ENCODE measurements around the gene BCL2L11. TPM values are rescaled to one million over a fixed set of nuclear protein-coding genes. Genes with fewer than 3 reads are reported as not detected.

Gene BCL2L11
- total and polyA plus RNA-seq, 9 donors: 11.6 to 34.7 (median 20.2) TPM

DNA sequence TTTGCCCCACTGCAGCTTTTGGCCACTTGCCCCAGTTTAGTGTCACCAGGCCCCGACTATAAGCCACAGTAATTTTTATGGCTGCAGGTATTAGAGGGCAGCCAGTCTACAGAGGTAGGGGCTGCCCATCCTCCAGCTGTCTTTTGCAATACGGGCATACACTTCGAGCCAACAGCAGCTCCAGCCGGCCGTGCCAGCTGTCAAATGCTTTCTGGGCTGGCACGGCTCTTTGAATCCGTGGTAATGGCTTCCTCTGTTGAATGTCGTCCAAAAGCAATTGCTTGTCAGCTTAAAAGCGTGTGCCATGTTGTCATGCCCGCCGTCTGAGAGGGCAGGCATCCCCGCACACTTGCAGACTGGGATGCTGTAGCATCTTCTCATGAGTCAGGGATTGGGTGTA lies 41.3 kb downstream of the BCL2L11 start:
- 81 to 98% (median 91%) methylated on average over 12 of the region's 12 CpGs for WGBS, 3 donors
- intact Hi-C loops (cut with DNase I): no loop called here
- Histone ChIP-seq H3K27ac (no peak overlapping the region), H3K4me3 (no peak overlapping the region), H3K27me3 (no peaks in the 10 kb centered on the region), H3K36me3 (no peaks in the 10 kb centered on the region), H3K9me3 (no peaks in the 10 kb centered on the region), H3K4me1 (ENCODE audit: insufficient read depth) (no peaks in the 10 kb centered on the region)
- TF ChIP-seq, protein P1, sequence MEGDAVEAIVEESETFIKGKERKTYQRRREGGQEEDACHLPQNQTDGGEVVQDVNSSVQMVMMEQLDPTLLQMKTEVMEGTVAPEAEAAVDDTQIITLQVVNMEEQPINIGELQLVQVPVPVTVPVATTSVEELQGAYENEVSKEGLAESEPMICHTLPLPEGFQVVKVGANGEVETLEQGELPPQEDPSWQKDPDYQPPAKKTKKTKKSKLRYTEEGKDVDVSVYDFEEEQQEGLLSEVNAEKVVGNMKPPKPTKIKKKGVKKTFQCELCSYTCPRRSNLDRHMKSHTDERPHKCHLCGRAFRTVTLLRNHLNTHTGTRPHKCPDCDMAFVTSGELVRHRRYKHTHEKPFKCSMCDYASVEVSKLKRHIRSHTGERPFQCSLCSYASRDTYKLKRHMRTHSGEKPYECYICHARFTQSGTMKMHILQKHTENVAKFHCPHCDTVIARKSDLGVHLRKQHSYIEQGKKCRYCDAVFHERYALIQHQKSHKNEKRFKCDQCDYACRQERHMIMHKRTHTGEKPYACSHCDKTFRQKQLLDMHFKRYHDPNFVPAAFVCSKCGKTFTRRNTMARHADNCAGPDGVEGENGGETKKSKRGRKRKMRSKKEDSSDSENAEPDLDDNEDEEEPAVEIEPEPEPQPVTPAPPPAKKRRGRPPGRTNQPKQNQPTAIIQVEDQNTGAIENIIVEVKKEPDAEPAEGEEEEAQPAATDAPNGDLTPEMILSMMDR (IDR thresholded peaks at IDR 0.05): no peak
- no peak for TF ChIP-seq EP300 (IDR thresholded peaks at IDR 0.05)
- no peak for TF ChIP-seq POLR2A (IDR thresholded peaks at IDR 0.05)
- no peak for DNase-seq

DNA sequence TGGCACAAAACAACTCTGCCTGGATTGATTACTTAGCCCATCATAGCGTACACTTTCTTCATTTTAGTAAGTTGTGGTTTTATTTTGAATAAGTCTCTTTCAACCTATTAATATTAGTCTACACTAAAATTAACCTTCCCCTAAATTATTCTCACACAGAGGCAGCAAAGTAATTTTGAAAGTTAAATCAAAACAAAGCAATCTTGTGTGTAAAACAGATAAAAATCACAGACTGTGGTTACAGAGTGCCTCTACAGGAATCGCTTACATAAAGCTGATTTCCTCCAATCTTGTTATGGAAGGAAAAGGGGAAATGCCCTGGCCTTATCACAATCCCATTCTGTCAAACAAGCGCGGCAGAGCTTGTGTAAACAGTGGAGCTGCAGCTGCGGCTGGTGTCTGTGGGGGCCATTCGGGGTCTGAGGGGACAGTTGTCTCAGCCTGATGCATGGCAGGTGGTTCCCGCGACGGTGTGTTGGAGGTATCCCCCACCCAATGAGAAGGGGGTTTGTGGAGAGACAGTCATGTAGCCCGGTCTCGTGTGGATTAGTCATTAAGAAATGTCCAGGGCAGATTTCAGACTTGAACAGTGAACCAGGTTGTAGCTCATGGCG lies 42.1 kb downstream of the BCL2L11 start:
- Histone ChIP-seq H3K36me3 (no peaks in the 10 kb centered on the region), H3K27ac (no peak overlapping the region), H3K27me3 (no peaks in the 10 kb centered on the region), H3K4me1 (ENCODE audit: insufficient read depth) (no peaks in the 10 kb centered on the region), H3K9me3 (no peaks in the 10 kb centered on the region), H3K4me3 (no peak overlapping the region)
- DNase-seq: no peak
- TF ChIP-seq, protein P1 (IDR thresholded peaks at IDR 0.05): no peak
- TF ChIP-seq EP300 (IDR thresholded peaks at IDR 0.05): no peak
- no peak for TF ChIP-seq POLR2A (IDR thresholded peaks at IDR 0.05)
- intact Hi-C loops (cut with DNase I): no loop called here
- WGBS, 3 donors: 57 to 76% (median 74%) methylated on average over 12 of the region's 12 CpGs

DNA sequence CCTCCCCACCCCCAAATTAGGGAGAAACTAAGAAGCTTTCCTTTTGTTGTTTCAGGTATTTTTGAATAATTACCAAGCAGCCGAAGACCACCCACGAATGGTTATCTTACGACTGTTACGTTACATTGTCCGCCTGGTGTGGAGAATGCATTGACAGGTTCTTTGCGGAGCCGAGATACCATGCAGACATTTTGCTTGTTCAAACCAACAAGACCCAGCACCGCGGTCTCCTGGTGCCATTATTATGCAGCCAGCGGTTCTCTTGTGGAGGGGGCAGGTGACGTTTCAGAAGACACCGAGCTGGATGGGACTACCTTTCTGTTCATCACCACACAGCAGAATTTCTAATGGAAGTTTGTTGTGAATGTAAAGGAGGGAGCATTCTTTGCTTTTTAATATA lies 43.4 kb downstream of the BCL2L11 start:
- Histone ChIP-seq H3K4me1 (ENCODE audit: insufficient read depth) (no peaks in the 10 kb centered on the region), H3K27ac (no peak overlapping the region), H3K36me3 (no peaks in the 10 kb centered on the region), H3K27me3 (no peaks in the 10 kb centered on the region), H3K4me3 (no peak overlapping the region), H3K9me3 (no peaks in the 10 kb centered on the region)
- intact Hi-C loops (cut with DNase I): no loop called here
- TF ChIP-seq, protein P1 (IDR thresholded peaks at IDR 0.05): no peak
- TF ChIP-seq POLR2A (IDR thresholded peaks at IDR 0.05) (no peak), EP300 (IDR thresholded peaks at IDR 0.05) (no peak)
- WGBS, 3 donors: 85 to 91% (median 90%) methylated on average over 12 of the region's 12 CpGs
- DNase-seq: no peak

DNA sequence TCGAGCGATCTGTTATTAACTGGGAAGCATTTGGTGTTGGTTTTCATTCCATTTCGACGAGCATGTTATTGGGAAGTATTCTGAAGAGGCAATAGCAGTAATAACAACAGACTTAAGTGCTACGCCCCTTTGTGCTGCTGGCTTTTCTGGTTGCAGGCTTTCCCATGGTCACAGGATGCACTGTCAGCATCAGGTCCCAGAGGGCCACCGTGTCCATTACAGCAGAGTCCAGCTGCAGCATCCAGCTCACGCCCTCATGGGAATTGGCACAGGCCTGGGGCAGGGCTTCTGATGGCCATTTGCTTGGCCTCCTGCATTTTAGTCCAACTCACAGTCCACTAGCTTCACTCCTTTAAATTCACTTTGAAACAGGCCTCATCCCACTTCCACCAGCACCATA lies 44.4 kb downstream of the BCL2L11 start:
- H3K27ac ChIP-seq: no peak overlapping the region
- H3K36me3 ChIP-seq: no peaks in the 10 kb centered on the region
- H3K27me3 ChIP-seq: no peaks in the 10 kb centered on the region
- H3K4me3 ChIP-seq: no peak overlapping the region
- no peaks in the 10 kb centered on the region for H3K9me3 ChIP-seq
- intact Hi-C loops (cut with DNase I): no loop called here
- 45 to 67% (median 51%) methylated on average over 7 of the region's 7 CpGs for WGBS, 3 donors
- H3K4me1 ChIP-seq (ENCODE audit: insufficient read depth): no peaks in the 10 kb centered on the region
- no peak for DNase-seq
- TF ChIP-seq EP300 (IDR thresholded peaks at IDR 0.05) (no peak), POLR2A (IDR thresholded peaks at IDR 0.05) (no peak)
- TF ChIP-seq, protein P1 (IDR thresholded peaks at IDR 0.05): no peak

Measured in ovary (tissue), 9 donors.